DMS79 (cell line): ENCODE measurements around the gene CD22.
"Not testable (repeated sequence)": the region's sequence is repeated elsewhere in the genome, so short reads cannot be mapped to it uniquely, and the experiment has no call there.

ENCODE experiments used
- DNase-seq: peaks from one replicate; lab custom pipeline; 2025; lab: John Stamatoyannopoulos, UW

CD22 gene

DNA sequence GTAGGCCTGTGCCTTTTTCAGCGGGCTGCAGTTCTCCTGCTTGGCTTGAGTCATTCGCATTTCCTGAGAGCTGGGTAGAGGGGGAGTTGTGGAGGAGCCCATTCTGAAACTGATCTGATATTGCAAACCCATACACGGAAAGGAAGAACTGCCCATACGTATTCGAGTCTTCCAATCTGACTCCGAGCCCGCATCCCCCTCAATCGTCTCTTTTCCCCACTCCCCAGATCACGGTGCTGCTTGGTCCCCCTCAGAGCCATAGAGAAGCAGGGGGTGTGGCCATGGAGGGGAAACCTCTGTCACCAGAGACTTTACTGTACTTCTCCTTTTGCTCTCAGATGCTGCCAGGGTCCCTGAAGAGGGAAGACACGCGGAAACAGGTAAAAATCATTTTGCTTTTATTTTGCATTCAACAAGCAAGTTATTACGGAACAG lies at the start of gene CD22:
Gene CD22 (plus strand): TSS at position 337 of the 435 bp plus-strand sequence. CDS start 2,854 bp downstream, outside the sequence.
- DNase-seq, result no peak

DNA sequence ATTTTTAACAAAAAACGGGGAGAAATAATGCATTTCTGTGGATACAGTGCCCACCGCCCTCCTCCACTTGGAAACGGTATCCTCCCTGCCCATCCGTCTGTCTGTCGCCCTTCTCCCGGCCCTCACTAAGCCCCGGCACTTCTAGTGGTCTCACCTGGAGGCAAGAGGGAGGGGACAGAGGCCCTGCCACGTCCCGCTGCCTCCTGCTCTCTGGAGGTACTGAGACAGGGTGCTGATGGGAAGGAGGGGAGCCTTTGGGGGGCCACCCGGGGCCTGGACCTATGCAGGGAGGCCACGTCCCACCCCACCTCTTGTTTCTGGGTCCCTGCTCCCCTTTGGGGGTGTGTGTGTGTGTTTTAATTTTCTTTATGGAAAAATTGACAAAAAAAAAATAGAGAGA lies 49.6 kb upstream of the CD22 start:
- no peak for DNase-seq

GRCh38 chr19:35279985-35280821 lies 48.8 kb upstream of the CD22 start:
- peak; percentile 66 for DNase-seq

DNA sequence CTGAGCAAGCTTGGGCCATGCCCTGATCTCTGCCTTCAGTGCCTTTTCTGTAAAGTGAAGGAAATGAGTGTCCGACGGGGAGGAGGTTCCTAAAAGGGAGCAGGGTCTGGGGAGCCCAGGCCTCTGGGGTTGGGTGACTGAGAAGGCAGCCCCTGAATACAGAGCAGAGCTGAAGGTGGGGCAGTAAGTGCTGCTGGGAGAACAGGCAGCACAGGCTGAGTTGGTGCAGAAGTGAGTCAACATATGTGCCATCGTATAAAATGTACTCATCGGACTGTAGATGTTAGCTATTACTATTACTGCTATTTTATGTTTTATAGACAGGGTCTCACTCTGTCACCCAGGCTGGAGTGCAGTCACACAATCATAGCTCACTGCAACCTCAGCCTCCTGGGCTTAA lies 47.7 kb upstream of the CD22 start:
- no peak for DNase-seq

GRCh38 chr19:35284153-35285094 lies 44.6 kb upstream of the CD22 start:
- DNase-seq, result no peak

DNA sequence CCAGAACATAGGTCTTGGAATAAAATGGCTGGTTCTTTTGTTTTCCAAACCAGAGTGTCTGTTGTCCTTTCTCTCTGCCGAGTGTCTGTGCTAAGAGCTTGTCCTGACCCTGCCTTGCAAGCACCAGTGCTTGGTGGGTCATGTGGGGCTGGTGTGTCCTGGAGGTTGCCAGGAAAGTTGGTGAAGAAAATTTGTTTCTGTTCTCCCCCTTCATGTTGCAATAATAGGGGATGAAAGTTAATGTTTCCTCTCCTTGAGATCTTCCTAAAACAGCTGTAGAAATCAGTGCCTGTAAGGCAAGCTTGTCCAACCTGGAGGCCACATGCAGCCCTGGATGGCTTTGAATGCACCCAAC lies 43.9 kb upstream of the CD22 start:
- no peak for DNase-seq

- not testable (repeated sequence) for DNase-seq
Measured at GRCh38 chr19:35285465-35285864, 43.5 kb upstream of the CD22 start.

DNA sequence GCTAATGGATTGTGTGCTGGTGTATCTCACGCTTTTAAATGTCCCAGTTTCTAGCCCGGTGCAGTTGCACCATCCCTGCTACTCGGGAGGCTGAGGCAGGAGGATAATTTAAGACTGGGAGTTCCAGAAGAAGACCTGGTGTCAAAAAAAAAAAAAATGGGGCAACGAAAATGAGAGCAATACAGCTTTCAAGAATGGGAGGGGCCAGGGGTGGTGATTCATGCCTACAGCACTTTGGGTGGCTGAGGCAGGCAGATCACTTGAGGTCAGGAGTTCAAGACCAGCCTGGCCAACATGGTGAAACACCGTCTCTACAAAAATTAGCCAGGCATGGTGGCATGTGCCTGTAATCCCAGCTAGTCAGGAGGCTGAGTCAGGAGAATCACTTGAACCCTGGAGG lies 42.9 kb upstream of the CD22 start:
- not testable (repeated sequence) for DNase-seq

DNA sequence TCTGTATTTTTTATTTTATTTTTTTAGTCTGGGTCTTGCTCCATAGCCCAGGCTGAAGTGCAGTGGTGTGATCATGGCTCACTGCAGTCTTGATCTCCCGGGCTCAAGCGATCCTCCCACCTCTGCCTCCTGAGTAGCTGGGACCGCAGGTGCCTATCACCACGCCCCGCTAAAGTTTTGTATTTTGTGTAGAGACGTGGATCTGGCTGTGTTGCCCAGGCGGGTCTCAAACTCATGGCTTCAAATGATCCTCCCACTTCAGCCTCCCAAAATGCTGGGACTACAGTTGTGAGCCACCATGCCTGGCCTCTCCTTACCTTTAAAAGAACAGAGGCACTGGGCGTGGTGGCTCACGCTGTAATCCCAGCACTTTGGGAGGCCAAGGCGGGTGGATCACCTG lies 41.3 kb upstream of the CD22 start:
- no peak for DNase-seq

GRCh38 chr19:35288331-35288730 lies 40.7 kb upstream of the CD22 start:
- DNase-seq, result no peak

DNA sequence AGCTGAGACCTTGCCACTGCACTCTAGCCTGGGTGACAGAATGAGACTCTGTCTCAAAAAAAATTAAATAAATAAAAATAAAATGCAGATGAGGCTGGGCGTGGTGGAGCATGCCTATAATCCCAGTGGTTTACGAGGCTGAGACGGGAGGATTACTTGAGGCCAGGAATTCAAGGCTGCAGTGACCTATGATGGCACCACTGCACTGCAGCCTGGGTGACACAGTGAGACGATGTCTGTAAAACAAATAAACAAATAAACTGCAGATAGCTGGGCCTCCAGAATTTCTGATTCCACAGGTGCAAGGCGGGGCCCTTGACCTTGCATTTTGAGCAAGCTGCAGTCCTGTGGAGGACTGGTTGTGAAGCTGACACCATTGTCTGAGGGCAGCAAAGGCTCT lies 40.1 kb upstream of the CD22 start:
- no peak for DNase-seq

DNA sequence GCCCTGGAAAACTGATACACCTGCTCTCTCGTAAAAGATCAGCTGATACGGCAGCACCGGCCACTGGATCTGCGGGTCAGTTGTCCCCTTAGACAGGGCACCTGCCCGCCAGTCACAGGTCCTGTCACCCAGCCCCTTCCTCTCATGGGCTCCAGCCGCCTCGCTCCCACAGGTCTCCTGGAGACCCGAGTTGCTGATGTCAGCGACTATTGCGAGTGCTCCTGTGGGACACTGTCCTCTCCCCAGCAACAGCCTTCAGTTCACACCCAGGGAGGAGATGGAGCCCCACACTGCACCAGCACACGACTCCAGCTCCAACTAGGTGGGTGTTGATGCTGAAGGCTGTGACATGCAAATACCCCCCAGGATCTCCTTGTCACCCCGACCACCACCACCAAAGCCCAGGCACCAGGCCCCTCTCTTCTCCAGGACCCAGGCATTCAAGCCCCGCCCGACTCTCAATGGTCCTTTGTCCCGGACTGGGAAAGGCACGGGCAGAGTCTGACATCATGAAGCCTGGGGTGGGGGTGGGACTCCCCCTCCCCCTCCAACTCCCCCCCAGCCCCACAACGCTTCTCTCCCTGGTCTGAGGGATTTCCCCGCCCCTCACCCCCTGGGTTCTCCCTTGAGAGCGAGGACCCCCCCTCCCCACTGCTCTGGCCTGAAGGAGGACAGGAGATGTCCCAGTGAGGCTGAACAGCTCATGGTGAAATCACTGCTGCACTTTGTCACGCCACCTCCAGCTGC lies 38.4 kb upstream of the CD22 start:
- no peak for DNase-seq

- DNase-seq, result no peak
Measured at GRCh38 chr19:35291259-35291658, 37.7 kb upstream of the CD22 start.

DNA sequence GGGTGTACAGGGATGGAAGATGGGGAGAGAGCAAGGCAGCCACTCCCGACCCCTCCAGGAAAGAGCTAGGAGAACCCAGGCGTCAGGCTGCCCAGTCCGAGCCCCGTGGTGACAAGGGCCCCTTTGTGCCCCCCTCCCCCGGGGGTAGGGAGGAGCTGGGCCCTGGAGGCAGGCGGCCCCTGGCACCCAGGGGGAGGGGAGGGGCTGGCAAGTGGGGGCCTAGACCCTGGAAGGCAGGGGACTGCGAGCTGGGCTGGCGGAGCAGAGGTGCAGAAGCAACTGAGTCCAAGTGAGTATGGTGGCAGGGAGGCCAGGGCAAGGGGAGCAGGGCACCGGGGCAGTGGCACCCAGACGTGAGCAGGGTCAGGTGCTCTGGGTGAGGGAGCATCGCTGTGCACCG lies 37.1 kb upstream of the CD22 start, which contains the start of gene MAG:
Gene MAG (plus strand): TSS at position 246 of the 400 bp plus-strand sequence. CDS start 3,248 bp downstream, outside the sequence.
- DNase-seq, result no peak

- DNase-seq, result no peak
Measured at GRCh38 chr19:35292421-35293362, 36.3 kb upstream of the CD22 start.

- DNase-seq, result no peak
Measured at GRCh38 chr19:35293363-35293739, 35.6 kb upstream of the CD22 start.

- no peak for DNase-seq
Measured at GRCh38 chr19:35293808-35294207, 35.2 kb upstream of the CD22 start.

GRCh38 chr19:35294328-35294727 lies 34.7 kb upstream of the CD22 start:
- no peak for DNase-seq

DNA sequence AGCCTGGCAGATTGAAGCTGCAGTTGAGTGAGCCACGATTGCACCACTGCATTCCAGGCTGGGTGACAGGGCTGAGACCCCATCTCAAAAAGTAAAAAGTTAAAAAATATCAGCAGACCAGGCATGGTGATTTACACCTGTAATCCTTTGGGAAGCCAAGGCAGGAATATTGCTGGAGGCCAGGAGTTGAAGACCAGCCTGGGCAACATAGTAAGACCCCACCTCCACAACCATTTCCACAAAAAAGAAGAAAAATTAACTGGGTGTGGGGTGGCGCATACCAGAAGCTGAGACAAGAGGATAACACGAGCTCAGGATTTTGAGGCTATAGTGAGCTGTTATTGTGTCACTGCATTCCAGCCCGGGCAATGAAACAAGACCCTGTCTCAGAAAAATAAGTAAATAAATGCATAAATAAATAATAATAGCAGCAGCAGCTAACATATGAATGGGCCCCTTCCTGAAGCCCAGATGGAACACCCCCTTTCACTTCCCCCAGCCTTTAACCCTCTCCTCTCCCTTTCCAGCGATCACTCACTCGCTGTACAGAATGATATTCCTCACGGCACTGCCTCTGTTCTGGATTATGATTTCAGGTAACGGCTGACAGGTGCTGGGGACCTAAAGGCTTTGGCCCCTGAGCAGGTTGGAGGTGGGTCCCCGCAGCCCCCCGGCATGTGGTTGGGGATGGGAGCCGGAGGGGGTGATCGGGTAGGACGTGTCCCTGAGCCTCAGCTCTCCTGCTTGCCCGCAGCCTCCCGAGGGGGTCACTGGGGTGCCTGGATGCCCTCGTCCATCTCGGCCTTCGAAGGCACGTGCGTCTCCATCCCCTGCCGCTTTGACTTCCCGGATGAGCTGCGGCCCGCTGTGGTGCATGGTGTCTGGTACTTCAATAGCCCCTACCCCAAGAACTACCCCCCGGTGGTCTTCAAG lies 33.9 kb upstream of the CD22 start:
- no peak for DNase-seq
